IPS-20b (cell line): ENCODE data around the gene NOP53.
"Not testable (repeated sequence)": the region's sequence is repeated elsewhere in the genome, so short reads cannot be mapped to it uniquely, and the experiment has no call there.

Experiments used
- H3K27ac ChIP-seq: one replicate; pipeline ENCODE4 v1.5.1; 2013; ENCODE audit warnings: low read length
- H3K27me3 ChIP-seq: 2 replicates; pipeline ENCODE4 v1.6.1; 2013; ENCODE audit warnings: mild to moderate bottlenecking, low read length, inconsistent platforms; ENCODE audit not compliant: insufficient read depth
- H3K36me3 ChIP-seq: 2 replicates; pipeline ENCODE4 v1.6.1; 2013; ENCODE audit warnings: low read depth, mild to moderate bottlenecking, inconsistent platforms, low read length, moderate library complexity; ENCODE audit not compliant: insufficient read depth
- H3K4me1 ChIP-seq: 2 replicates; pipeline ENCODE4 v1.6.1; 2013; ENCODE audit warnings: mild to moderate bottlenecking, control low read depth, inconsistent platforms, low read length, moderate library complexity; ENCODE audit not compliant: insufficient read depth
- H3K4me3 ChIP-seq: 2 replicates; pipeline ENCODE4 v1.5.1; 2013; ENCODE audit warnings: mild to moderate bottlenecking, low read length, inconsistent platforms
- H3K9ac ChIP-seq: 2 replicates; pipeline ENCODE4 v1.6.1; 2013; ENCODE audit warnings: low read depth, mild to moderate bottlenecking, inconsistent platforms, low read length, moderate library complexity
- H3K9me3 ChIP-seq: 2 replicates; pipeline ENCODE4 v1.6.1; 2013; ENCODE audit warnings: mild to moderate bottlenecking, low read depth, low read length, inconsistent platforms; ENCODE audit not compliant: insufficient read depth

Gene NOP53

GRCh38 chr19:47741544-47742140 is 3.7 kb upstream of the NOP53 start:
- Histone ChIP-seq H3K4me3 (no peak overlapping the region), H3K9ac (no peak overlapping the region), H3K27me3 (no peaks in the 10 kb centered on the region), H3K36me3 (peaks cover 2% of the 10 kb centered on the region), H3K4me1 (0 out of 2 replicates have a peak, but pooled peaks cover 1% of the 10 kb centered on the region), H3K9me3 (no peaks in the 10 kb centered on the region), H3K27ac (no peak overlapping the region)

GRCh38 chr19:47742634-47743033 is 2.7 kb upstream of the NOP53 start:
- Histone ChIP-seq H3K36me3 (peaks cover 10% of the 10 kb centered on the region), H3K9me3 (no peaks in the 10 kb centered on the region), H3K4me1 (0 out of 2 replicates have a peak, but pooled peaks cover 3% of the 10 kb centered on the region), H3K4me3 (peak overlapping the region; percentile 63; the same call in 1 of the 2 replicates), H3K9ac (peak overlapping the region; percentile 13; the same call in 1 of the 2 replicates), H3K27me3 (no peaks in the 10 kb centered on the region), H3K27ac (no peak overlapping the region)

GRCh38 chr19:47746129-47746528 is 783 bp downstream of the NOP53 start:
- not testable (repeated sequence) for H3K27me3 ChIP-seq, H3K27ac ChIP-seq, H3K9me3 ChIP-seq, H3K4me1 ChIP-seq
- H3K4me3 ChIP-seq = peak overlapping the region; percentile 88
- H3K36me3 ChIP-seq = peaks cover 44% of the 10 kb centered on the region
- H3K9ac ChIP-seq = peak overlapping the region; percentile 96

DNA sequence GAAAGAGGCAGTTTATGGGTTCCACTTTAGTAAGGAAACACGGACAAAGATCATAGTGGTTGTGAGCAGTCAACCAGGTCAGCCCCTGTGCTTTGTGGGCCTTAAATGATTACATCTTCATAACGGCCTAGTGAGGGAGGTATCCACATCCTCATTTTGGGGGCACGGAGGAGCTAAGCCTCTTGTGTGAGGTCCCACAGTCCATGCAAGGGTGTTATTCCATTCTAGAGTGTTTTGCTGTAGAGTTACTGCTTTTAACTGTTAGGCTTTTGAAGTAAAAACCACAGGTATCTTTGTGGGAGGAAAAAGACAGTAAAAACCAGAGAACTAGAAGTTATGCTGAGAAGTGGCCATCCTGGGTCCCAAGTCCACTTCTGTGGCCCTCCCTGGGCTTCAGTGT is 4.0 kb downstream of the NOP53 start:
- Histone ChIP-seq H3K9me3 (no peaks in the 10 kb centered on the region), H3K27me3 (no peaks in the 10 kb centered on the region), H3K4me1 (0 out of 2 replicates have a peak, but pooled peaks cover 3% of the 10 kb centered on the region), H3K9ac (no peak overlapping the region), H3K27ac (no peak overlapping the region), H3K4me3 (no peak overlapping the region), H3K36me3 (peaks cover 74% of the 10 kb centered on the region)

GRCh38 chr19:47750752-47751151 is 5.4 kb downstream of the NOP53 start:
- Histone ChIP-seq H3K27ac (no peak overlapping the region), H3K9me3 (no peaks in the 10 kb centered on the region), H3K4me1 (0 out of 2 replicates have a peak, but pooled peaks cover 3% of the 10 kb centered on the region), H3K36me3 (peaks cover 84% of the 10 kb centered on the region), H3K4me3 (no peak overlapping the region), H3K27me3 (no peaks in the 10 kb centered on the region), H3K9ac (no peak overlapping the region)

- peaks cover 93% of the 10 kb centered on the region for H3K36me3 ChIP-seq
- H3K4me1 ChIP-seq = no peaks in the 10 kb centered on the region
- no peaks in the 10 kb centered on the region for H3K9me3 ChIP-seq
- H3K9ac ChIP-seq = no peak overlapping the region
- H3K4me3 ChIP-seq = no peak overlapping the region
- H3K27me3 ChIP-seq = no peaks in the 10 kb centered on the region
- H3K27ac ChIP-seq = no peak overlapping the region
Measured at GRCh38 chr19:47752440-47753211, 7.3 kb downstream of the NOP53 start.

DNA sequence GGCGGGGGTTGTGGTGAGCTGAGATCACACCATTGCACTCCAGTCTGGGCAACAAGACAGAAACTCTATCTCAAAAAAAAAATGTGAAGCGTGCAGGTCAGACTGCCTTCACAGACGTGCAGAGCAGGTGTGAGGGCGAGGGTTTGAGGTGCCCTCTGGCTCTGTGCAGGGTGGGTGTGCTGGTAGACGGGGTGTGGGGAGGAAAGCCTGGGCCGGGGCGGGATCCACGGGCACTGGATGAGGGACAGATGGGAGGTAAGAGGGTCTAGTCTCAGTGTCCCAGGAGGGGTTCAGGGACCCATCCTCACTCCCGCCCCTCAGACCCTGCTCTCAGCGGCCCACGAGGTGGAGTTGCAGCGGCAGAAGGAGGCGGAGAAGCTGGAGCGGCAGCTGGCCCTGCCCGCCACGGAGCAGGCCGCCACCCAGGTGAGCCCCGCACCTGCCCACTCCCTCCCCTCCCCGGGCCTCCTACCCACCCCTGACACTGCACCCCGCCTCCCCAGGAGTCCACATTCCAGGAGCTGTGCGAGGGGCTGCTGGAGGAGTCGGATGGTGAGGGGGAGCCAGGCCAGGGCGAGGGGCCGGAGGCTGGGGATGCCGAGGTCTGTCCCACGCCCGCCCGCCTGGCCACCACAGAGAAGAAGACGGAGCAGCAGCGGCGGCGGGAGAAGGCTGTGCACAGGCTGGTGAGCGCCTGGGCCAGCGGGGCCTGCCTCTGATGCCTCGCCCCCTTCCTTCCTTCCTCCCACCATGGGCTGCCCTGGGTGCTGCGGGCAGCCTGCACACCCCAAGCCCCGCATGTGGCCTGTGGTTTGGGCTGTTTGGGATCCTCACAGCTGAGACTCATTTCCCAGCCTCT is 9.1 kb downstream of the NOP53 start:
- Histone ChIP-seq H3K27ac (no peak overlapping the region), H3K36me3 (peaks cover 92% of the 10 kb centered on the region), H3K9ac (no peak overlapping the region), H3K27me3 (no peaks in the 10 kb centered on the region), H3K9me3 (no peaks in the 10 kb centered on the region), H3K4me1 (no peaks in the 10 kb centered on the region), H3K4me3 (no peak overlapping the region)

GRCh38 chr19:47755065-47755761 is 9.9 kb downstream of the NOP53 start:
- H3K9ac ChIP-seq = no peak overlapping the region
- H3K4me1 ChIP-seq = no peaks in the 10 kb centered on the region
- H3K27me3 ChIP-seq = no peaks in the 10 kb centered on the region
- H3K9me3 ChIP-seq = no peaks in the 10 kb centered on the region
- no peak overlapping the region for H3K4me3 ChIP-seq
- peaks cover 85% of the 10 kb centered on the region for H3K36me3 ChIP-seq
- H3K27ac ChIP-seq = no peak overlapping the region

- Histone ChIP-seq H3K36me3 (peaks cover 77% of the 10 kb centered on the region), H3K9me3 (no peaks in the 10 kb centered on the region), H3K9ac (no peak overlapping the region), H3K4me3 (no peak overlapping the region), H3K27ac (no peak overlapping the region), H3K27me3 (no peaks in the 10 kb centered on the region), H3K4me1 (no peaks in the 10 kb centered on the region)
Measured at GRCh38 chr19:47755762-47756626, 10.6 kb downstream of the NOP53 start.

GRCh38 chr19:47756627-47756929 is 11.2 kb downstream of the NOP53 start:
- Histone ChIP-seq H3K9me3 (no peaks in the 10 kb centered on the region), H3K27ac (no peak overlapping the region), H3K4me3 (no peak overlapping the region), H3K4me1 (no peaks in the 10 kb centered on the region), H3K9ac (no peak overlapping the region), H3K27me3 (no peaks in the 10 kb centered on the region), H3K36me3 (peaks cover 71% of the 10 kb centered on the region)
